ENCODE measurements around the gene C9orf72. TPM values are rescaled to one million over a fixed set of nuclear protein-coding genes. Genes with fewer than 3 reads are reported as not detected.
"Not testable (repeated sequence)": the region's sequence is repeated elsewhere in the genome, so short reads cannot be mapped to it uniquely, and the experiment has no call there.

C9orf72 gene
- total RNA-seq, 1 donor from 2014 or later: 27.6 TPM

DNA sequence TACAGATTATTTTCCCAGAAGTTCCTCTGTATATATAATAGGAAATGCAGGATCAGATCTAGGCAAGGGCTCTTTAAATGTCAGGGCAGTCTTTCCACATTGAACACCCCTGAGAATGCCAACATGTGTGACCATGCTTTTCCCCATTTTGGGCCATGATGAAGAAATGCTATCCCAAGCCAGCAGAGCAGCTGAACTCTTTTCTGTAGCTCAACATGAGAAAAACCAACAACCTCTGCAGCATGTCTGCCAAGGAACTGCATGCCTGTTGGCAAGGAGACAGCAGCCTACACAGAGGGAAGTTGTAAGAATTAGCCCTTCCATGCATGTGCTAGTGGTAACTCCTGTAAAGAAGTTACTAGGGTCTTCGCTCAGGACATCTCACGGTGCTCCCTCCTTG, 58.7 kb downstream of the C9orf72 start:
- peak; percentile 88 for DNase-seq

DNA sequence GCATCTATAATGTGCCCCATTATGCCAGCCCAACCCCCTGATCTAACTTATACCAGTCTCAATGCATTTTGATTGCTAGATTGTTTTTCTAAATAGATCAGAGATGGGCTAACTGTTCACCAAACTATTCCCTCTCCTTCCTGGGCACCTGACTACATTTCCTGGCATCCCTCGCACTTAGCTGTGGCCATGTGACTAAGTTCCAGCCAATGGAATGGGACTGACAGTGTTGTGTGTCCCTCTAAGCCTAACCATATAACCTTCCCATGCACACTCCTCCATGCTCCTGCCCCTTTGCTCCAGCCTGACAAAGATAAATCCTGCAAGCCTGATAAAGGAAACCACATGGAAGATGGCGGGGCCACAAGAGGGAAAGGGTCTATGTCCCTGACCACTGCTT, 61.5 kb downstream of the C9orf72 start:
- no peak for DNase-seq

DNA sequence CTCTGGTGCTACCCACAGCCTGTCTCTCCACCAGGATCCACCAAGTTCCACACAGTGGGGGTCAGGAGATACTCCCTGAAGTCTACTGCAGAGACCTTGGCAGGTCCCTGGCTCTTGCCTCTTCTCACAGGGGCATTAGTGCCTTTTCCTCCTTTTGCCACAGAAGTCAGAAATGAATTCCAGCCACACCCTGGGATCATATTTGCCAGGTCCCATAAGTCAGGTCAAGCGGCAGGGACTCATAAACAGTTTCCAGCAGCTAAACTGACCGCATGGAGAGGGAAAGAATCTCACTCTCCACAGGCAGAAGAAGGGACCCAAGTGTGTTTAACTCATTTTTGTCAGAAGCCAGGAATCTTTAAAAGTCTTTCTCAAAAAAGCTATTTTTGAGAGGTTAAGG, 62.5 kb downstream of the C9orf72 start:
- DNase-seq: no peak

DNA sequence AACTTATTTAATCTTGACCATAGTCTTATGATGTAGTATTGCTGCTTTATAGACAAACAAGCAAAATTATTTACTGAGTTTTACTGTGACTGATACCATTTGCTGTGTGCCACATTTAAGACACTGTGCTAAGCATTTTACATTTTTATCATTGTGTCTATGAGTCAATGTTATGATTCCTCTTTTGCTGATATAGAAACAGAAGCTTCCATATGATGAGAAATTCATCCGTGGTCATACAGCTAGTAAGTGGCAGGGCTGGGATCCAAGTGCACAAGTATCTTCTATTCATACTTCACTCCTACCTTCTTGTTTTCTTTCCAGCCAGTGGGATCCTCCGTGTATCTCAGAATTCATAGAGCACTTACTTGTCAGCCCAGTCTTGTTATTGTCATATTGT, 66.3 kb downstream of the C9orf72 start:
- DNase-seq: no peak

DNA sequence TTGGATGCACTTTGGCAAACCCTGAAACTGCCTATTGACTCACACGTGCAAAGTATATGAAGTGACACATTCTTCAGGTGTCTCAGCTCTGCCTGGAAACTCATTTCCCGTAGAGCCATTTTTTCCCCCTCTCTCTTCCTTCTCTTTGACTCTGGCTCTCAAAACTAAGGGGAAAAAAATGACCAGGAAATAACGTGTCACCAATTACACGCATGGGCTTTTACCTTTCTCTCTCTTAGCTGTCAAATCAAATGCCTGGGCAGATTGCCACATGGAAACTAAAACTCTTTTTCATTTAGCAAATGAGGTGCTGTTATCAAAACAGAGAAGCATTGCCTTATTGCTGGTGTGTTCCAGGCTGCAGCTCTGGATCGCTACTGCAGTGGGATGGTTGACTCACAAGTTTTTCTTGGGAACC, 67.5 kb downstream of the C9orf72 start:
- DNase-seq: no peak

DNA sequence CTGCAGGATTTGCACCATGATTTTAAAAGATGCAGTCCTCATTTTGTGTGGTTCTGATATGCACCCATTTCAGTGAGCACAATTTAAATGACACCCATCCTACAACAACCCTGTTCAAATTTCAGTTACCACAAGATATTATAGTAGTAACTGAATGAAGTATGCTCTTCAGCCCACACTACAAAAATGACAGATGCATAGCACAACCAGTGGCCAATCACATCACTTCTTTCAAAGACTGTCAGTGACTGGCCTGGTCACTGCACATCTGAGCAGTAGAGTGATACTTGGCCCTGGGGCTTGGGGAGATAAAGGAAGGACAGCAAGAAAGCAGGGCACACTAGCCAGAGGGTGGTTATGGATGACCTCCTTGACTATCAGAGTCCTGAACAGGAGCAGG, 69.0 kb downstream of the C9orf72 start:
- DNase-seq: no peak

DNA sequence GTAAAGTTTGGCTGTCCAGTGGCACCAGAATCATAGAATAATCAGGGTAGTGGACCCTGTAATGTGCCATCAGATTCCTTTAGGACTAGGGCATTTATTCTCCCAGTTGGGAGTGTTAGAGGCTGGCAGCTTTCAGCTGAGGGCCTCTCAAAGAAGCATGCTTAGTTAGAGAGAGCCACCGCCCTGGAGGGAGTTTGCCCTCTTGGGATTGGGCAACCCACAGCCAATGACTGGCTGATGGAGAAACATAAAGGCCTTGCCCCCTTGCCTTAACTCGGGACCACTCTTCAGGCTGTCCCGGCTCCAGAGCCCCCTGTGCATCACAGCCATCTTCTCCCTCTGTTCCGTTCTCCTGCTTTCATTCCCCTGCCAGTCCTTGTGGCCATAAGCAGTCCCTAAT, 69.7 kb downstream of the C9orf72 start:
- DNase-seq: no peak

DNA sequence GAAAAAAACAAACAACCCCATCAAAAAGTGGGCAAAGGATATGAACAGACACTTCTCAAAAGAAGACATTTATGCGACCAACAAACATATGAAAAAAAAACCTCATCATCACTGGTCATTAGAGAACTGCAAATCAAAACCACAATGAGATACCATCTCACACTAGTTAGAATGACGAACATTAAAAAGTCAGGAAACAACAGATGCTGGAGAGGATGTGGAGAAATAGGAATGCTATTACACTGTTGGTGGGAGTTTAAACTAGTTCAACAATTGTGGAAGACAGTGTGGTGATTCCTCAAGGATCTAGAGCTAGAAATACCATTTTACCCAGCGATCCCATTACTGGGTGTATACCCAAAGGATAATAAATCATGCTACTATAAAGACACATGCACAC, 72.4 kb downstream of the C9orf72 start:
- not testable (repeated sequence) for DNase-seq

DNA sequence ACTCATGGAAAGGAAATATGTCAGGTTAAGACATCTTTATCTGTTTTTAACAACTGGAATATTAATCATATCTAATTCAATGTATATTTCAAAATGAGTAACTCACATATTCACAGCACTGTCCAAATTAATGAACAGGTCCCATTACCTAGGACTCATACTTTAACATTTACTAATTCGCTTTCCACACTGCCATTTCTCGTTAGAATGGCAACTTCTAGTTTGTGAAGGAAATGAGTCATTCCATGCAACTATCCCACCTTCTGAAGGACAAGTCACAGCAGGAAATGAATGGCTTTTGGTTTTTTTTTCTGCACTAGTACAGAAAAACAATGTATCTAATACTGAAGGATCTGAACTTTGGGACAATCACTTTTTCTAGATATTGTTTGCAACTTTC, 73.8 kb downstream of the C9orf72 start:
- no peak for DNase-seq

DNA sequence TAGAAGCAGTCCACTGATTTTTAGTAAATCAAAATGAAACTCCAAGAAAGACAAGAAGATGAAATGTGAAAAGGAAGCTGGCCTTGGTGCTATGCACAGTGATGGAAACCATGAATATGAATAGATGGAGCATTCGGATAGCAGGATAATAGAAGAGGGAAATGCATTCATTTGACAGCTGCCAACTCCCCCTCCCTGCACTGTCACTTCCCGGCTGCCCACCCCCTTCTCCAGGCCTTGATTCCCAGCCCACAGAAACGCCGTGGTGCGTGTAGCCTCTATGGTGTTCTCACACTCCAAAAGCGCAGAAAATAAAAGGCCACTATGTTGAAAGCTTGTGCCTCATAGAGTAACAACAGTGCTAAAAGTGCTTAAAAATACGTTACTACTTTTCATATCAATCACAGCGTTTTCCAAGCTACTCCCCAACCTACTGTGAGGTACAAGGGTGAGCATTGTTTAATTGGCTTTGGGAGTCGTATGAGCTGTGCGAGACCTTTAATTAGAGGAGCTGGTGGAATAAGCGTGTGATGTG, 75.3 kb downstream of the C9orf72 start:
- DNase-seq: peak; percentile 36

Other genes with a start within 250 kb of the C9orf72 start
- gene IFNK, start 49.2 kb downstream of the C9orf72 start, total RNA-seq: not detected
- gene MOB3B, start 43.7 kb downstream of the C9orf72 start, total RNA-seq: 4.2 TPM